Gastroesophageal sphincter (tissue), 4 donors: ENCODE data around the gene BDKRB1. TPM values are rescaled to one million over a fixed set of nuclear protein-coding genes. Genes with fewer than 3 reads are reported as not detected.

Experiments
- ATAC-seq: fragments of 150-250 bp; one replicate; pipeline ENCODE4 v1.9.1; 2016; ENCODE audit warnings: mild to moderate bottlenecking, moderate library complexity
- H3K27ac ChIP-seq, 4 donors: fragments of 200-600 bp; sonication (generic) in 3 of 4; 1 replicate in 3 of 4; 2 replicates in 1 of 4; pipeline ENCODE4 v1.5.1; 2016 to 2019
- H3K27me3 ChIP-seq: fragments of 200-600 bp; sonication (generic); one replicate; pipeline ENCODE4 v1.5.1; 2019
- H3K36me3 ChIP-seq, 2 donors: fragments of 200-600 bp; sonication (generic); one replicate each; pipeline ENCODE4 v1.5.1; 2019; ENCODE audit warnings: control low read depth in 1 of 2
- H3K4me1 ChIP-seq, 3 donors: fragments of 200-600 bp; sonication (generic); 1 replicate in 2 of 3; 2 replicates in 1 of 3; pipeline ENCODE4 v1.5.1; 2016 to 2019; ENCODE audit warnings: control low read depth in 2 of 3
- H3K4me3 ChIP-seq, 2 donors: fragments of 200-600 bp; sonication (generic); one replicate each; pipeline ENCODE4 v1.5.1; 2019; ENCODE audit warnings: mild to moderate bottlenecking in 1 of 2, moderate library complexity in 1 of 2
- H3K9me3 ChIP-seq, 3 donors: fragments of 200-600 bp; sonication (generic); one replicate each; pipeline ENCODE4 v1.5.1; 2017 to 2019; ENCODE audit warnings: control low read depth in 2 of 3
- EP300 ChIP-seq: sonication (generic); formaldehyde crosslinking; IDR thresholded peaks from one replicate; pipeline ENCODE4 v1.6.1; 2017; ENCODE audit warnings: antibody characterized with exemption, mild to moderate bottlenecking
- POLR2A ChIP-seq, 2 donors: fragments of 450-650 bp; IDR thresholded peaks; one replicate each; pipeline ENCODE4 v1.6.1; 2017; ENCODE audit warnings: antibody characterized with exemption in 2 of 2, mild to moderate bottlenecking in 2 of 2, moderate library complexity in 1 of 2
- POLR2AphosphoS5 ChIP-seq: sonication (generic); formaldehyde crosslinking; IDR thresholded peaks from one replicate; pipeline ENCODE4 v1.6.1; 2017; ENCODE audit warnings: antibody characterized with exemption
- WGBS, 2 donors: methylation state at CpG; one replicate each; pipeline ENCODE4 v1.1.5; 2018; ENCODE audit warnings: low coverage in 1 of 2; 5-methylcytosine and 5-hydroxymethylcytosine counted together
- total RNA-seq, 4 donors: library from RNA; depleted of rRNA; stranded (reverse); fragments of >200 nt; gene quantifications; one replicate each; pipeline ENCODE4 v1.1.0, GENCODE V29; 2016
- TF ChIP-seq, protein P1 (sequence below), 4 experiments: fragments of 200-600 bp in 2 of 4; fragments of 450-650 bp in 2 of 4; sonication (generic) in 1 of 4; IDR thresholded peaks; one replicate each; pipeline ENCODE4 v1.5.1; 2017 to 2019; ENCODE audit warnings: antibody characterized with exemption in 4 of 4, mild to moderate bottlenecking in 2 of 4, moderate library complexity in 2 of 4

BDKRB1 gene
- total RNA-seq, 4 donors from 2014 or later = 0.50 to 7.9 (median 1.2) TPM; not detected in 1

DNA sequence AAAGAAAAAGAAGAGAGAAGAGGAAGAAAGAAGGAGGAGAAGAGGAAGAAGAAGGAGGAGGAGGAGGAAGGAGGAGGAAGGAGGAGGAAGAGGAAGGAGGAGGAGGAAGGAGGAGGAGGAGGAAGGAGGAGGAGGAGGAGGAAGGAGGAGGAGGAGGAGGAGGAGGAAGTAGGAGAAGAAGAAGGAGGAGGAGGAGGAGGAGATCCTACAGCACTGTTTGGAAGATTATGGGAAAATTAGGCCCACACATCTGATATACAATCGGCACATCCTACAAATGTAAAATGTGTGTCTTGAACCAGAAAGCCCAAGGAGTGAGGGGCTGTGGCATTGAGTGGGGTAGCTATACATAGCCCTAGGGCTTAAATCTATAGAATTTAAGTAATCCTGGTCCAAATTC lies 39.4 kb upstream of the BDKRB1 start:
- ATAC-seq = no peak
- Histone ChIP-seq H3K27me3 (no peaks in the 10 kb centered on the region), H3K9me3 (peaks cover 0 to 14% (median 1%) of the 10 kb centered on the region in 3 donors), H3K4me1 (peaks cover 0 to 11% (median 3%) of the 10 kb centered on the region in 3 donors), H3K36me3 (no peaks in the 10 kb centered on the region), H3K27ac (no peak overlapping the region), H3K4me3 (no peak overlapping the region)
- 83% methylated on average over 1 of the region's 1 CpG; no CpG with 5 or more reads in 1 of the 2 donors for WGBS, 2 donors
- TF ChIP-seq POLR2A (IDR thresholded peaks at IDR 0.05) (no peak), EP300 (no peak), POLR2AphosphoS5 (no peak)
- TF ChIP-seq, protein P1, sequence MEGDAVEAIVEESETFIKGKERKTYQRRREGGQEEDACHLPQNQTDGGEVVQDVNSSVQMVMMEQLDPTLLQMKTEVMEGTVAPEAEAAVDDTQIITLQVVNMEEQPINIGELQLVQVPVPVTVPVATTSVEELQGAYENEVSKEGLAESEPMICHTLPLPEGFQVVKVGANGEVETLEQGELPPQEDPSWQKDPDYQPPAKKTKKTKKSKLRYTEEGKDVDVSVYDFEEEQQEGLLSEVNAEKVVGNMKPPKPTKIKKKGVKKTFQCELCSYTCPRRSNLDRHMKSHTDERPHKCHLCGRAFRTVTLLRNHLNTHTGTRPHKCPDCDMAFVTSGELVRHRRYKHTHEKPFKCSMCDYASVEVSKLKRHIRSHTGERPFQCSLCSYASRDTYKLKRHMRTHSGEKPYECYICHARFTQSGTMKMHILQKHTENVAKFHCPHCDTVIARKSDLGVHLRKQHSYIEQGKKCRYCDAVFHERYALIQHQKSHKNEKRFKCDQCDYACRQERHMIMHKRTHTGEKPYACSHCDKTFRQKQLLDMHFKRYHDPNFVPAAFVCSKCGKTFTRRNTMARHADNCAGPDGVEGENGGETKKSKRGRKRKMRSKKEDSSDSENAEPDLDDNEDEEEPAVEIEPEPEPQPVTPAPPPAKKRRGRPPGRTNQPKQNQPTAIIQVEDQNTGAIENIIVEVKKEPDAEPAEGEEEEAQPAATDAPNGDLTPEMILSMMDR (IDR thresholded peaks at IDR 0.05) = no peak

DNA sequence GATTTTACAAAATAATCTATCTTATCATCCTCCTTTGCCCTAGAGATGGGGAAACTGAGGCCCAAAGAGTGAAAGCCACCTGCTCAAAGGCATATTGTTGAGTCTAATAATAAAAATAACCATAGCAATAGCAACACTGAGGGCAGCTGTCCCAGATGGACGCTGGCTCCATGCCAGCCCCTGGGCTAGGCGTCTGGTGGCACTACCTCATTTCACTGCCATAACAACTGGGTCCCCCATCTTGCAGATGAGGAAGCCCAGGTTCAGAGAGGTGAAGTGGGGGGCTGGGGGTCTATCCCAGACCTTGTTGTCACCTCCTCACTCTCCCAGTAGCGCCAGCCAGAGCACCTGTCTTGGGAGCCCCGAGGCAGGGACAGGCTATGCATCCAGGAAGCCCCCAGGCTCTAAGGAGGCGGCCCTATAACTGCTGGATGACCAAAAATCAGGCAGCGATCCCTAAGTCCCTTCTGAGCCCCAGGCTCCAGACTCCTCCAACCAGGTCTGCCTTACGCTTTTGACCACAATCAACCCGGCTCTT lies 38.6 kb upstream of the BDKRB1 start:
- TF ChIP-seq EP300 (no peak), POLR2AphosphoS5 (no peak), POLR2A (IDR thresholded peaks at IDR 0.05) (no peak)
- TF ChIP-seq, protein P1 (IDR thresholded peaks at IDR 0.05) = no peak
- Histone ChIP-seq H3K27me3 (no peaks in the 10 kb centered on the region), H3K4me3 (no peak overlapping the region), H3K36me3 (no peaks in the 10 kb centered on the region), H3K4me1 (peaks cover 0 to 11% (median 3%) of the 10 kb centered on the region in 3 donors), H3K27ac (no peak overlapping the region), H3K9me3 (peaks cover 0 to 5% (median 0%) of the 10 kb centered on the region in 3 donors)
- ATAC-seq = no peak
- WGBS, 2 donors = 53 to 74% methylated on average over 3 to 6 of the region's 8 CpGs

DNA sequence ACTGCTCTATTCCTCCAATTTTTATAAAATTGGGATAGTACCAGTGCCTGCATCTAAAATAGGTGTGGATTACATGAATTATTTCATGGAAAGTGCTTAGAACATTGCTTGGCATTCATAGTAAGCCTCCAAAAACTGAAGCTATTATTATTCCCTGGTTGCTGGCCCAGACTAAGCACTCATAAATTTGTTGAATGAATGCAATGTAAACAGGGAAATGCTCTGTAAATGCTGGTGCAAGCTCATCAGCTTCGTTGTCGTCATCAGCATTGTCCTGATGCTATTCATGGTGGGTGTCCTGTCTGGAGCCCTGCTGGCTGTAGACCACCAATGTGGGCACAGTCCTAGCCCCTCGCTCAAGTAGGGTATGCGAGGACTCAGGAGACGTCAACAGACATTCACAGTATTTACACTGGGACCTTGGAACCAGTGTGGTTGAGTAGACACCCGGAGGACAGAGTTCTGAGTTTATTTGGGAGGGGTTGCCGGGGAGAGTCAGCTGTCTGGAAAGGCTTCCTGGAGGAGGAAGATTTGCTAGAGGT lies 34.8 kb upstream of the BDKRB1 start:
- Histone ChIP-seq H3K36me3 (no peaks in the 10 kb centered on the region), H3K4me1 (peaks cover 0 to 13% (median 7%) of the 10 kb centered on the region in 3 donors), H3K9me3 (no peaks in the 10 kb centered on the region), H3K27ac (peak overlapping the region in 2 of 4 donors; percentile 23 to 41), H3K4me3 (no peak overlapping the region), H3K27me3 (no peaks in the 10 kb centered on the region)
- TF ChIP-seq POLR2AphosphoS5 (no peak), EP300 (no peak), POLR2A (IDR thresholded peaks at IDR 0.05) (no peak)
- TF ChIP-seq, protein P1 (IDR thresholded peaks at IDR 0.05) = no peak
- ATAC-seq = no peak
- 48 to 70% methylated on average over 5 to 6 of the region's 7 CpGs for WGBS, 2 donors

DNA sequence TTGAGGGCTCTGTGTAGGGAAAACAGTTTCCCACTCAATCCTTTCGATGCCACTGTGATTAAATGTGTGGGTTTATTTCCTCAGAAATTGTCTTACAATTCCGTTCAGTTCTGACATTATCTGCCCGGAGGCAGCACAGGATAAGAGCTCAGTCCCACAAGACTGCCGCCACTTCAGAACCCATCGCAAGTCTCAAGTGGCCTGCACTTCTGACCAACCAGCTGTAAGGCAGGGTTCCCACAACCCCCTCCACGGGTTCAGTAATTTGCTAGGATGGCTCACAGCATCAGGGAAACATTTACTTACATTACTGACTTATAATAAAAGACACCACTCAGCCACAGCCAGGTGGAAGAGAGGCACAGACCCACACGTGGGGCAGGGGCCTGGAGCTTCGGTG lies 34.2 kb upstream of the BDKRB1 start:
- Histone ChIP-seq H3K9me3 (no peaks in the 10 kb centered on the region), H3K27me3 (no peaks in the 10 kb centered on the region), H3K4me1 (peaks cover 0 to 18% (median 8%) of the 10 kb centered on the region in 3 donors), H3K27ac (peak overlapping the region in 1 of 4 donors; percentile 41), H3K36me3 (no peaks in the 10 kb centered on the region), H3K4me3 (no peak overlapping the region)
- ATAC-seq = no peak
- WGBS, 2 donors = 83 to 93% methylated on average over 1 to 7 of the region's 8 CpGs
- no peak for TF ChIP-seq POLR2A (IDR thresholded peaks at IDR 0.05)
- TF ChIP-seq POLR2AphosphoS5 = no peak

DNA sequence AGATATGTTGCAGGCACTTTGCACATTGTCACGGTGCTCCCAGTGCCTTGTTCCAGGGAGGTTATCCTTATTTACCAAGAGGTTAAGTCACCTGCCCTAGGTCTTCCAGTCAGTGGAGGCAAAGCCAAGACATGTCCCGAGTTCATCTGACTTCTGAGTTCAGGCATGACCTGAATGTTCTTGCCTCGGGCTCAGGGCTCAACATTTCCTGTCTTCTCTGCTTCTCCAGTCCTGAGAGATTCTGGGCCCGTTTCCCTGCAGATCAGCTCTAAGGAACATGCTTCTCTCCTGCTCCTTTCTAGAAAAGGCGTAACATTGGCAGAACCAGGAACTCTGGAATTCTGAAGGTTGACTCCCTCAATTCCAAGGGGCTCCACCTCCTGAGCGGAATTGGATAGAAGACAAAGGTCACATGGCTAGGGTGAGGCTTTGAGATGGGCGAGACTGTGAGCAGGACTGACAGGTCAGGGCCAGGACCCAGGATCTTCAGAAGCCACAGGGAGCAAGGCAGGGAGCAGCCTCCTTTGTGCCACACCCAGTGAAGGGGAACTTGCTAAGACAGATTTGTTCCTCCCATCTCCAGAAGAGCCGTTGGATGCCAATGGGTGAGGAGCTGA lies 31.4 kb upstream of the BDKRB1 start:
- no peaks in the 10 kb centered on the region for H3K36me3 ChIP-seq
- peaks cover 0 to 12% (median 0%) of the 10 kb centered on the region in 3 donors for H3K9me3 ChIP-seq
- 66 to 73% methylated on average over 4 of the region's 8 CpGs for WGBS, 2 donors
- H3K4me3 ChIP-seq = no peak overlapping the region
- peak; percentile 32 for ATAC-seq
- H3K27me3 ChIP-seq = no peaks in the 10 kb centered on the region
- H3K27ac ChIP-seq = peak overlapping the region in 3 of 4 donors; percentile 33 to 62 (median 59)
- TF ChIP-seq POLR2A (IDR thresholded peaks at IDR 0.05) = no peak
- TF ChIP-seq POLR2AphosphoS5 = no peak
- no peak for TF ChIP-seq EP300
- TF ChIP-seq, protein P1 (IDR thresholded peaks at IDR 0.05) = no peak
- peaks cover 0 to 20% (median 8%) of the 10 kb centered on the region in 3 donors for H3K4me1 ChIP-seq
